Stimulated activated CD4-positive, alpha-beta T cell treated with anti-CD3 and anti-CD28 coated beads, Interleukin-2, amount 100 ng/mL, for 24 hours (primary cell): ENCODE measurements around the gene CFAP99.
A peak's percentile ranks its signal among the peaks of the same experiment; 100 is the strongest.
"Not testable (repeated sequence)": the region's sequence is repeated elsewhere in the genome, so short reads cannot be mapped to it uniquely, and the experiment has no call there.

Source experiments
- DNase-seq, 2 donors: peaks; one replicate each; pipeline ENCODE4 v3.0.0-alpha.2; 2020

The CFAP99 gene

DNA sequence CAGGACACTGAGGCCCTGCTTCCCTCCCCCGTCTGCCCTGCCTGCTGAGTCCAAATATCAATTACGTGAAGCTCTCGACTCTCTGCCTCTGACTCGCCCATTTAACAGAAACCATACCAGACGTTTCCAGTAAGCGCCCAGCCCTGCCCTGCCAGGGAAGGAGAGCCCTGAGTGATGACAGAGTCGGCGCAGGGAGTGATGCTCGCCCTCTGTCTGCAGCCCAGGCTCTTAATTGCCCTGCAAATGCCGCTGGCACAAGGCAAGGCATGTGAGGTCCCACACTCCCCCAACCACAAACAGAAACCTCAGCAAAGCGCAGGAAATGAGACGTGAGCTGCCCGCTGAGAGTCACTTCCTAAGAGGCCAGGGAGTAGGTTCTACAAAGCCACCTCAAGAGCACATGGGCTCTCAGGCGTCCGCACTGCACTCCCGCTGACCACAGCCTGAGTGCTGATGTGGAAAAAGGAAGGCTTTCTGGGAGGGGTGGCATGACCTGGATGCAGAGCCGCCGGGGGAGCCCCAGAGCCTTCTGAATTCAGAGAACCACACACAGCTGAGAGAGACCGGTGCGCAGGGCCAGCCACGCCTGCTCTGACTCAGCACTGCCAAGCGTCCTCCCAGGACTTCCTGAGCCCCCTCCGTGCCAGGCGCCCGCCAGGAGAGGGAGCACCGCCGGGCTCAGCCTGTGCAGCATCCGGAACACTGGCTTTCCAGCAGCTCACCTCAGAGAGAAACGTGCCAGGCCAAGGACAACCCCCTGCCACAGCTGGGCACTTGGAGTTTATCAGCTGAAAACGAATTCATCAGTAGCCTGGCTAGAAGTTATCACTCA is 5.7 kb upstream of the CFAP99 start:
- peak; percentile 79 to 83 for DNase-seq

DNA sequence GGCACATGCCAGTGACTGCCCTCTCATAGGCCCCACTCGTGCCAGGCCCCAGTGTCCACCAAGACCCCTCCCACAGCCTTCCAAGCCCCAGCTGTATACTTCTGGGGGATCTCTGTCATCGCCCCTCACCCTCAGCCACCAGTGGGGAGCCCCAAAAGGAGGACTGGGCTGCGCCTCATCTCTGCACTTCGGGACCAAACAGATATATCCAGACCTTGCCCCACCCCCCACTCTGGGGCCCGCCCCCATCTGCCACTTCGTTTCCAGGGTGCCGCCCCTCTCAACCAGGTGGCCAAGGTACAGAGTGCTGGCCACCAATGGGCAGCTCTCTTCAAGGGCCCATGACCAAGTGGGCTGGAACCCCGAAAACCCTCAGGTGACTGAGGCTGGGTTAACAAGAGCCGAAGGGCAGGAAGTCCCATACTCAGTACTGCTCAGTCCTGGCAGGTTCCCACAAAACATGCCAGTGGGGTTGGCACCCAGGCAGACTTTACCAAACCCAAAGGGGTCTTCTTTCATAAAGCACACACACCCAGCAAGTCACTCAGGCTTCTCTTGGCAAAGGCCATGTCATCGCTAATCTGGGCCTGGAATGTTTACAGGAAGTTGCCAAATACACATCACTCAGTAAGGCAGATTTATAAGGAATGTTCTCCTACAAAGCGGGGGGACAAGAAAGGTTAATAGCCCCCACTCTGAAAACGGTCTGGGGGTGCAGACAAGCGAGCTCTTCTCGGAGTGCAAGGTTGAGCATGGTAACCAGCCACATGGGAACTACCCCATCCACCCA is 4.7 kb upstream of the CFAP99 start:
- peak; percentile 33 to 41 for DNase-seq

DNA sequence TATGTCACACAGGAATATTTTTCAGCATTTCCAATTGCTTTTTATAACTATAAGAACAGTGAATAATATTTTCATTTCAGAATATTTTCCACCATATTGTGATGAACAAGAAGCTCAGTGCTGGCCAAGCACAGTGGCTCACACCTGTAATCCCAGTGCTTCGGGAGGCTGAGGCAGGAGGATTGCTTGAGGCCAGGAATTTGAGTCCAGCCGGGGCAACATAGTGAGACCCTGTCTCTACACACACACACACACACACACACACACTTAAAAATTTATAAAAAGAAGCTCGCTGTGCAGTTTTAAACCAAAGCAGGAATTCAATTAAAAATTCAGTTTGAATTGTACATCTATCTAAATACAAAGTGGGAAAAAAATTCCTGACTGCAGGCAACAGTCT is 3.5 kb upstream of the CFAP99 start:
- no peak for DNase-seq

DNA sequence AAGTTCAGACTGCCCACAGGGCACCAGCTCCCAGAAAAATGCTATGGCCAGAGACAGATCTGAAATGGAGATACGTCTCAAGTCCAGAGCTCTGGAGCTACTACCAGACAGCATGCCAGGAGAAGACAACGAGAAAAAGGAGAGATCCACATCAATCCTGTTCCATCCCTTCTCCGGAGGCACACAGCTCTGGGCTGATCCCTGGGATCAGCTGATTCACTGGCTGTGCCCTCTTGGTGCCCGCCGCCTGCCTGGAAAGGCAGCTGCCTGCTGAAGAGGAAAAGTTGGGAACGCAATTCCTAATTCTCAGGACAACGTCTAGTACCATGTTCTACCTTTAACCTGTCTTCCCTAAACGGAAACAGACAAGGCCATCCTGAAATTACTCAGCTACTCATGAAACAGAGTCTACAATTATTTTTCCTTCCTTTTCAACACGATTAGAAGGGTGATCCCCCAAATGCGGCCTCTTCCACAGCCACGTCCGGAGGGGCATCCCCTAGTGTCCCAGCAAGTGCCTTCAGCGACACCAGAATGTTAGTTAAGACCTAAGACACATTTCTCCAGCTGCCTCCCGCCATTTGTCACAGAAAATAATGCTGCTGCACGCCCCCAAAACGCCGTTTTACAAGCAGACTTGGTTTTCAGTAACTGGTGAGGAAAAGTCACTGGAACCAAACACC is 2.7 kb upstream of the CFAP99 start:
- DNase-seq = no peak

DNA sequence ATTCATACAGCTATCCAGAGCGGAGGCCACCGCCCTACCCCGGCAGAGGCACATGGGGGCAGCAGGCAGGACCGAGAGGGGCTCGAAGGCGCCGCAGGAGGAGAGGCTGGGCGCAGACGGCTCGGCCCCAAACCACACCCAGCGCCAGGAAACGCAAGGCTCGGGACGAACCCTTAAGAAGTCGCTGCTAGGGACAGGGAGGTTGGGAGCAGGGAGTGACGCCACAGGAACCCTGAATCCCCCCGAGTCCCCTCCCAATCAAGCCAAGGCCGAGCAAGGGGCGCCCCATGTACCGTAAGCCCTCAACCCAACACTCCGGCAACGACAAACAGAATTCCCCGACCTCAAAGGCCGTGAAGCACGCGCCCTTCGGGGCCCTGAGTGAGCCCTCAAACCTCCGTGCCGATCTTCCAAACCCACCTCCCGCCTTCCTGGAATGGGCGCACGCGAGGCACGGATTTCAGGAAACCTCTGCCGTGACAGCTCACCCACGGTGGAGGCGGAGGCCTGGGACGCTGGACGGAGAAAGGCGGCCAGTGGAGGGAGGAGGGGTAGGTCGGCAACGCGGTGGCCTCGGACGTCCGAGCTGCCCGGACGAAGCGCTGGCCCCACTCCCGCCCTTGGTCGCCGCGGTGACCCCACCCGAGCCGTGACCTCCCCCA is 2.1 kb upstream of the CFAP99 start:
- peak; percentile 33 to 37 for DNase-seq

DNA sequence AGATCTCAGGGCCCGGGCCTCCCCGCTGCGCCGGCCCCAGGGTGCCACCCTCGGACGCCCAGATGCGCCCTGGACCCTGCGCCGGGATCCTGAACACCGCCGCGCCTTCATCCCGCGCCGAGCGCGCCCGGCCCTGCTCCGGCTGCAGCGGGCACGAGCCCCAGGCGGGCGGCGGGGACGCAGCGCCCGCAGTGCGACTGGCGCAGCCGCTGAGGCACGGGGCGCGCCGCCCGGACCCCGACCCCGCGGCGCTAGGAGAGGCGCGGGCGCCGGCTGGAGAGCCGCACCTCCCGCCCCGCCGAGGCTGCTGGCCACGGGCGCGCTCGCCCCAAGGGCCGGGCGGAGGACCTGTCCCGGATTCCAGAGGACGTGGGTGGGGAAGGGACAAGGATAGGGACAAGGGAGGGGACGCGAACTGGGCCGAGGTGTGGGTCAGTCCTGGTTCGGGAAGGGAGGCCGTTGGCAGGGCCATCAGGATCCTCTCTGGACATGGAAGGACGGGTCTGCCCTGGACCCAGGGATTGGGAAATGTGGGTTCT is 1.5 kb upstream of the CFAP99 start:
- DNase-seq = peak in 1 of 2 donors; percentile 38

DNA sequence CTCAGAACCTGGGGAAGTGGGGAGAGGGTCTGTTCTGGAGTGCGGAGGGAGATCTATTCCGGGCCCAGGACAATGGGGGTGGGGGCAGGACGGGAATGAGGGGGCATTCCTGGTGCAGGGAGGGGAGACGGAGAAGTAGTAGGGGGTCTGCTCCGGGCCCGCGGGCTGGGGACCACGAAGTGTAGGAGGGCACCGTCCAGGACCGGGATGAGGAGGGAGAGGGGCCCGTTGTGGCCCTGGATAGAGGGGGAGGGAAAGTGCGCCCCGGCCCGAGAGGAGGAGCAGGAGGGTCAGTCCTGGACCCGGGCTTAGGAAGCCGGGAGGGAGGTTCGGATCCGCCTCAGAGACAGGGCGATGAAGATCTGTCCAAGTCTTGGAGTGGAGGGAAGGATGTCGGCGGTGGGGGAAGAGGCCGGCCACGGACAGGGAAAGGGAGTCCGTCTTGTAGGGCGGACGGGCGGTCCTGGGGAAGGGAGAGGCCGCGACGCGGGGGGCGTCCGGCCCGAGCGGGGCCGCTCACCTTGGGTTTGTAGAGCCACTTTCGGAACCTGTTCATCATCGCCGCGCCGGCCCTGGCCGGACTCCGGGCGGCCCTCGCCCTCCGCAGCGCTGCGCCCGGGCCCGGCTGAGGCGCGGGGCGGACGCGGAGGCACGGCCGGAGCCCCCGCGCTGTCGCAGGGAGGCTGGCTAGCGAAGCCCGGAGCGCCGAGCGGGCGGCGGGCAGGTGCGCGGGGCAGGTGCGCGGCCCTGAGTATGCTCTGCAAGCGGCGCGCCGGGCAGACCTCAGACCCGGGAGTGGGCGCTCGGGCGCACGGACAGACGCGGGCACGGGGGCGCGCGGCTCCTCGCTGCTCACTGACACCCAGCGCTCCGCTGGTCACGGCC is 748 bp upstream of the CFAP99 start, which contains the start of gene ZFYVE28:
Gene ZFYVE28, minus strand, starts transcription at position 881 of the 885 bp plus-strand sequence. Its CDS starts 322 bp downstream, at position 559.
- DNase-seq = peak in 1 of 2 donors; percentile 29

DNA sequence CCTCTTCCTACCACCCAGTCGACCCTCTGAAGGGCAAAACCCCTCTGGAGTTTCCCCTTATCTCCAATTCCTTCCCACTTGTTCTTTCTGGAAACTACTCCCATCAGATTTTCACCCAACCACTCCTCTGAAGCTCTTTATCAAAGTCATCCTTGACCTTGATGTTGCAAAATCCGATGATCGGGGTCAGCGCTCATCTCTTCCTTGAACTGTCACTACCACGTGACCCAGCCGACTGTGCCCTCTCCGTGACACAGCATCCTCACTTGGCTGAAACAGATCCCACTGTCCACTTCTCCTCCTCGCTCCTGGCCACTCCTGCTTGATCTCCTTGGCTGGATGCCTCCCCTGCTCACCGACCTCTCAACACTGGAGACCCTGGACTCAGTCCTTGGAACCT is 1.1 kb downstream of the CFAP99 start:
- no peak for DNase-seq

DNA sequence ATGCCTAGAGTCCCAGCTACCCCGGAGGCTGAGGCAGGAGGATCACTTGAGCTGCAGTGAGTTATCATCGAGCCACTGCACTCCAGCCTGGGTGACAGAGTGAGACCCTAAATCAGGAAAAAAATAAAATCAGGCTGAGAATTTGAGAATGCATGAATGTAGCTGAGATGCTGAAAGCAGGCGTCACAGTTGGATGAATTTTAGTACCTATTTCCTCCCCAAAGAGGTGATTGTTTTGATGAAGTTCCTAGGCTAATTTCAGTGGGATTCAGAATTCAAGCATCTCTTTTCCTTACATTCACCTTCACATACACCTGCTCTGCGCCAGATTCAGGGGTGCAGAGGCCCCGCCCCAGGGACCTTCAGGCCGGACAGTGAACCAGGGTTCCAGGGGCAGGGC is 3.2 kb downstream of the CFAP99 start:
- no peak for DNase-seq

DNA sequence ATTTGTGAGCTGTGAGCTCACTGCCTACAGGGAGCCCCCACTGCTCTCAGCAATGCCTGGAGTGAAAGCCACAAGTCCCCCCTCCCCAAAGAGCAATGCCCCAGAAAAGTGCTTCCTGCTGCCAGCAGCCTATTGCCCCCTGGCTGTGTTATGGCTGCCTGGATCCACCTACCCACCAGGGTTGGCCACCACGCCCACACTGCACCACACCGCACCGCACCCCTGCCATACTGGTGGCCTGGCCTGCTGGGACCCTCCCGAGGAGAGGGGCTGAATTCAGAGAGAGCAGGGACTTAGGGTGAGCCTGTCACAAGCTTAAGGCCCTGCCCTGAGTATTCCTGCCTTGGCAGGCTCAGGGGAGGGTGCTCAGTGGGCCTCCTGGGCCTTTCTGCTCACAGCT is 4.3 kb downstream of the CFAP99 start:
- DNase-seq = no peak

DNA sequence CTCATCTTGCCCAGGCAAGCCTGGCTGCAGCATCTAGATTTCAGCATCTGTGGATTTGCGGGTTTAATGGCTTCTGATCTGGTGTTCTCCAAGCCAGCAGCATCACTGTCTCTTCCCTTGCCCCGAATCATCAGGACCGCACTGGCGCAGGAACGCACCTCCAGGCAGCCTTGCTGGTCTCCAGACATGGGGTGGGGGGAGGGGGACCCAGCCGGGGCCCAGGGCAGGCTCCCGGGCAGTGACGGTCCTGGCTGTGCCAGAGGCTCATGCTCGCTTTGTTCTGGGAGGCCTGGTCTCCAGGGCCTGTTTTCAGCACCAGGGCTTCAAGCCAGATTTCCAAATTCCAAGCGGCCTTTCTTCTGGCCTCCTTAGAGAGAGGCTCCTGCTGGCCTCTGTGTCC is 4.9 kb downstream of the CFAP99 start:
- DNase-seq = no peak

DNA sequence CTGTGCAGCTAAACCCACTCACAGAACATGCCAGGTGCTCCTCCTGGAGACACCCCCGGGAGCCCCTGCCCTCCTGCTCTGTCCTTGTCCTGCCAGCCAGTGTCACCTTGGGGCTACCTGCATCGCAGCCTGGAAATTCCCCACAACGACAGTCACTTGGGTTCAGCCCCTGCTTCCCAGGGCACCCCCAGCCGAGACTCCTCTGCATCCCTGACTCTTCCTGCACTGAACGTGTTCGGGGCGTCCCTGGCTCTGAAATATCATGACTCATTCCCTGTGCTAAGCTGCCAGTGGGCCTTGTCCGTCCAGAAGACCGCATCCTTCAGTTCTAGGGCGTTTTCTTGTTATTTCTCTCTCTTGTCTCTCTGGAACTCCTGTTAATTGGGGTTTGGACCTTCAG is 5.8 kb downstream of the CFAP99 start:
- DNase-seq = no peak

DNA sequence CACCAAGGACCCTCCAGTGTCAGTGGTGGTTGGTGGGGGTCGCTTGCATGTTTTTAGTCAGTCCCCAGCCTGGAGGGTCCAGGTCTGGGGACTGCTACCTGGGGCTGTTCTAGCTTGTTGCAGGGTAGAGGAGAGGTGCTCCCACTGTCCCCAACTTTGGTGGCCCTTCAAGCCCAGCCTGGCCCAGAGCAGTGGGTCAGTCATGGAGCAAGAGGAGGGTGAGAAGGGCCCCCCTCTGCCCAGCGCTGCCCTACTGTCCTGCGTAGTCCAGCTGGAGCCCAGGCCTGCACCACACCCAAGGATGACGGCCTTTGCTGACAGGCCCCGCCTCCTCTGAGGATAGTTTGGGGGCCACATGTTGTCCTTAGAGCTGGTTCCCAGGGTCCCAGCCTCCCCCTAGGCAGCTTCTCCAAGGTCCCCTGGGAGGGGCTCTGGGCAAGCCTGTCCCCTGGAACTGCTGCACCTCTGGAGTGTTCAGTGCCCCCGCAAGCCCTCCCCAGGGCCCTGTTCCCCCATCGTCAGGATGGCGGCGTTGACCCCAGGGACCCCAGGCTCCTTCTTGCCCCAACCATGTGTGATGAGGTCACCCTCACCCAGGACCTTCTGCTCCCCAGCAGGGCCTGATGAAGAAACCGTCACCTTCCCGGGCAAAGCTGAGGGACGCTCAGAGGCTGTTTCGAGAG is 6.8 kb downstream of the CFAP99 start:
- no peak for DNase-seq

DNA sequence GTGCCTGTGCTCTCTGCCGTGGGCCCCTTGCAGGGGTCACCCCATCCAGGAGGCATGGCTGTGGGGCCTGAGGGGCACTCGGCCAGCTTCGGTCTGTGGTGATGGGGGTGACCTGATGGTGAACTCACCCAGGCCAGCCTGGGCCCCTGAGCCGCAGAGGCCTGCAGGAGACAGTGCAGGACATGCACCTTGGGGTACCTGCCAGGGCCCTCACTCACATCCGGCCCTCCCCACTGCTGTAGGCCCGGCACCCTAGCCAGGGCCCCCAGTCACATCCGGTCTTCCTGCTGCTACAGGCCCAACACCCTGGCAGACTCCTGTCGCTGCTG is 7.3 kb downstream of the CFAP99 start:
- no peak for DNase-seq

DNA sequence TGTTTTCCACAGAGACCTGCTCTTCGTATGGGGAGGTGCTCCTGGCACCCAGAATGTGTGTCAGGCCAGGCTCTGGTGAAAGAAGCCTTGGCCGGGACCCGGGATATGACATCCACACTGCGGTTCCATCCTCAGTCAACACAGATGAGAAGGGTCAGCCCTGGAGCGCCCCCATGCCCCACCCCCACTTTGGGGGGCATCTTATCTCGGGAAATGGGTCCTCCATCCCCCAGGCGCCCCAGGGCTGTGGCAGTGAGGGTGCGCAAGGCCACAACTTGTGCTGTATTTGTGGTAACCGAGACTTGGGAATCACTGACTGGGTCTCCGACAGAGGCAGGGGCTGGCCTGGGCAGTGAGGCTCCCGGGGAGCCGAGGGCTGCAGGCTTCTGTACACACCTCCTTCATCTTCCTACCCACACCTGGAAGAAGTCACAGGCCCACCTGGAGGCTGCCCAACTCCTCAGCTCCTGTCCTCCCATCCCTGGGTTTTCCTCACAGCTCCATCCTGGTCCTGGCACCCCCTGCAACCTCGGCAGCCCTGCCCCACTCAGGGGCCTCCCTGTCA is 8.0 kb downstream of the CFAP99 start:
- no peak for DNase-seq

DNA sequence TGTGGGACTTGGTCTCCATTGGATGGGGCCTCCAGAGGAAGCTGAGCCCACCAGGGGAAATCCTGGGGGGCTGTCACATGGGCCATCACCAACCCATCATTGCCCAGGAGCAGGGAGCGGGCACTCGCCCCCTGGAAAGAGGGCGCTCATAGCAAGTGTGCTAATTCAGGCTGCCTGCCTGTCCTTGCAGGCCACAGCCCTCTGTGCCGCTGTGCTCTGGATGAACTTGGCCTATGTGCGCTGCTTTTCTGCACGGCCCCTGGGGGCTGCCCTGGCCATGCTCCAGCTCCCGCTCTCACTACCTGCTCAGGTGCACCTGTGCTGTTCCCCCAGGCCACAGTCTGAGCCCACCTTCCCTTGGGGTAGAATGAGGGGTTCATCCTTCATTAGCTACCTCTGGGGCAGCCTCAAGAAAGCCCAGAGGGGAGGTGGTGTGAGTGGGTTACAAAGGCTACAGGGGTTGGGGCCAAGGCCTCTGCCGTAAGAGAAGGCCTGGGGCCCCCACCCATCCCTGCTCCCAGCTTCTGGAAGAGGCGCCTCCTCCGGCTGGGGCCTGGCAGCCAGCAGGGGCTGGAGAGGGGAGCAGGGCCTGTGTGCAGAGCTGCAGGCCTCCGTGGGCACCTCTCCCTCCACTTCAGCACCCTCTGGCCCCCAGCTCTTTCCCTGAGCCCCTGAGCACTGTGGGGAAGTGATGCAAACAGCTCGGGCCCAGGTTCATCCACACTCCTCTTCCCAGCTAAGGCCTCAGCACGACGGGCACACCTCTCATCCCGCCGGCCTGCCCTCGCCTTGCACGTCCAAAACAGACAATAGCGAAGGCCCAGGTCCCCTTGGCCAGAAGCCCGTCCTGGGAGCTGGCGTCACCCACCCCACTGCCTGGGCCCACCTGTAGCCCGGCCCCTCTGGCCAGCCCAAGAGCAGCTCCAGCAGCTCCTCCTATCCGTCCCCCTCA is 8.9 kb downstream of the CFAP99 start:
- DNase-seq = no peak

DNA sequence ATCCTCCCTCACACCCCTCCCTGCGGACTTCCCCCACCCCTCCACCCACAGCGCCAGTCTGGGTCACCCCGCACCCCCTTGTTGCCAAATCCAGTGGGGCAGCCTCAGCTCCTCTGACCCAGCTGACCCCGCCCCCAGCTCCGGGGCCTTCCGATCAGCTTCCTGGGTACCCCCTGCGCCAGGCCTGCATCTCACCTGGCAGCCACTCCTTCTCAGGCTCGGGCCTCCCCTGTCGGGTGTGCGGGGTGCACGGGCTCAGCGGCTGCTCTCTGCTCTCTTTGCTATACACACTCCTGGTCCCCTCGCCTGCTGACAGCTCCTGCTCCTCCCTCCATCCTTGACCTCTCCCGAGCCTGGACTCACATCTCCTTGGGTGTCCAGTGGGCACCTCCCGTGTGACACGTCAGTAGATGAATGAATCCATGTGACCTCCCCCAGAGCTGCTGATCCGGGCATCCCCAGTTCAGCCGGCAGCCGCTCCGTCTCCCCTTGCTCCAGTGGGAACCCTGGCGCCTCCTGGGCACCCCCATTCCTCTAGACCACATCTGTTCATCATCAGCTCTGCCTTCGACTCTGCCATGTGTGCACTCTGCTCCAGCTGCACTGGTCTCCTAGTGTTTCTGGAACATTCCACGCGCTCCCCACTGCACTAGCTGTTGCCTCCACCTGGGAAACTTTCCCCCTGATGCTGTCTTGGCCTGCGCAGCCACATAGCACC is 9.9 kb downstream of the CFAP99 start:
- no peak for DNase-seq

DNA sequence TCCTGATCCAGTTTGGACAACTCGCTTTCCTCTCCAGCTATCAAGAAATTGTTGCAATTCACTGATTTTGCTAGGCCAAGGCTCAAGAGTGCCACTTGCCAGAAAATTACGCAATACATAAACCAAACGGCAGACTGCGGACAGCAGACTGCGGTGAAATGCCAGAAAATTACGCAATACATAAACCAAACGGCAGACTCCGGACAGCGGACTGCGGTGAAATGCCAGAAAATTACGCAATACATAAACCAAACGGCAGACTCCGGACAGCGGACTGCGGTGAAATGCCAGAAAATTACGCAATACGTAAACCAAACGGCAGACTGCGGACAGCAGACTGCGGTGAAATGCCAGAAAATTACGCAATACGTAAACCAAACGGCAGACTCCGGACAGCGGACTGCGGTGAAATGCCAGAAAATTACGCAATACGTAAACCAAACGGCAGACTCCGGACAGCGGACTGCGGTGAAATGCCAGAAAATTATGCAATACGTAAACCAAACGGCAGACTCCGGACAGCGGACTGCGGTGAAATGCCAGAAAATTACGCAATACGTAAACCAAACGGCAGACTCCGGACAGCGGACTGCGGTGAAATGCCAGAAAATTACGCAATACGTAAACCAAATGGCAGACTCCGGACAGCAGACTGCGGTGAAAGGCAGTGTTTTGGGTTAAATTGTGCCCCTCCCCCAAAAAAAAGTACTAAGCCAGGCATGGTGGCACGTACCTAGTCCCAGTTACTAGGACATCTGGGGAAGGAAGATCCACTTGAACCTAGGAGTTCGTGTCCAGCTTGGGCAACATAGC is 11.4 kb downstream of the CFAP99 start:
- not testable (repeated sequence) for DNase-seq
